ENCODE data around the gene SOX15. TPM values are rescaled to one million over a fixed set of nuclear protein-coding genes. Genes with fewer than 3 reads are reported as not detected.
A peak's percentile ranks its signal among the peaks of the same experiment; 100 is the strongest.
"Not testable (repeated sequence)": the region's sequence is repeated elsewhere in the genome, so short reads cannot be mapped to it uniquely, and the experiment has no call there.

SOX15 gene
- total RNA-seq, 3 donors from 2014 or later: 0.20 to 0.38 (median 0.24) TPM

DNA sequence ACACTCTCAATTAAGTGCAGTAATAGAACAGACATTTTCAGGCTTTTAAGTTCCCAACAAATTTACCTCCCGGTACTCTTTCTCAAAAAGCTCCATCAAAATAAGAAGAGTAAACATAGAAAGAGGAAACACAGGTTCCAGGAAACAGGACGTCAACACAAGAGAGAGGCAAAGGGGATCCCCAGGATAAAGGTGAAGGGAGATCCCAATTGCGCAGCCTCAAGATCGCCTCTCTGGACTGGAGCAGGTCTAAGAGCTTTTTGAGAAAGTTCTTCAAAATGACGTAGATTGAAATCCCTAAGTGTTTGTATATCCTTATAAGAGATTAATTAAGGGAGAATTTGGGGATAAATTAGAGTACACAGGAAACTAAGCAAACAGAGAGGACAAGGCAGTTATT, 28.7 kb upstream of the SOX15 start:
- H3K9me3 Mint-ChIP-seq: no peaks in the 10 kb centered on the region
- H3K4me1 Mint-ChIP-seq (ENCODE audit: low read depth): peaks cover 4% of the 10 kb centered on the region
- H3K4me3 Mint-ChIP-seq: no peak overlapping the region
- H3K36me3 Mint-ChIP-seq (ENCODE audit: insufficient read depth): no peaks in the 10 kb centered on the region
- DNase-seq: no peak
- H3K27me3 Mint-ChIP-seq (ENCODE audit: low read depth): no peaks in the 10 kb centered on the region
- no peak for ATAC-seq

DNA sequence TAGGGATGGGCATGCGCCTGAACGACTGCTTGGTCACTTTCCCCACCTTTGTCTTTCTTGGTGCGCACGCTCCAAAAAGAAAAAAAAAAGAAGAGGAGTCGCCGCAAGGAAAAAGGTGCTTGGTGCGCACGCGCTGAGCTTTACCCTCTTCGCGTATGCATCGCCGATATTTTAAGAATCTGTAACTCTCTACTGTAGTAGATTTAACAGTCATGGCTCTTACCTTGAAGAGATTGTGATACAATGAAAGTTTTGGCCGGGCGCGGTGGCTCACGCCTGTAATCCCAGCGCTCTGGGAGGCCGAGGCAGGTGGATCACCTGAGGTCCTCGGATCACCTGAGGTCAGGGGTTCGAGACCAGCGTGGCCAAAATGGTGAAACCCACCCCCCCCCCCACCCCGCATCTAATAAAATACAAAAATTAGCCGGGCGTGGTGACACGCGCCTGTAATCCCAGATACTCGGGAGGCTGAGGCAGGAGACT, 25.4 kb upstream of the SOX15 start:
- no peaks in the 10 kb centered on the region for H3K9me3 Mint-ChIP-seq
- H3K27me3 Mint-ChIP-seq (ENCODE audit: low read depth): no peaks in the 10 kb centered on the region
- no peak for ATAC-seq
- H3K36me3 Mint-ChIP-seq (ENCODE audit: insufficient read depth): peaks cover 11% of the 10 kb centered on the region
- peaks cover 30% of the 10 kb centered on the region for H3K4me1 Mint-ChIP-seq (ENCODE audit: low read depth)
- no peak for DNase-seq
- H3K4me3 Mint-ChIP-seq: peak overlapping the region; percentile 78

DNA sequence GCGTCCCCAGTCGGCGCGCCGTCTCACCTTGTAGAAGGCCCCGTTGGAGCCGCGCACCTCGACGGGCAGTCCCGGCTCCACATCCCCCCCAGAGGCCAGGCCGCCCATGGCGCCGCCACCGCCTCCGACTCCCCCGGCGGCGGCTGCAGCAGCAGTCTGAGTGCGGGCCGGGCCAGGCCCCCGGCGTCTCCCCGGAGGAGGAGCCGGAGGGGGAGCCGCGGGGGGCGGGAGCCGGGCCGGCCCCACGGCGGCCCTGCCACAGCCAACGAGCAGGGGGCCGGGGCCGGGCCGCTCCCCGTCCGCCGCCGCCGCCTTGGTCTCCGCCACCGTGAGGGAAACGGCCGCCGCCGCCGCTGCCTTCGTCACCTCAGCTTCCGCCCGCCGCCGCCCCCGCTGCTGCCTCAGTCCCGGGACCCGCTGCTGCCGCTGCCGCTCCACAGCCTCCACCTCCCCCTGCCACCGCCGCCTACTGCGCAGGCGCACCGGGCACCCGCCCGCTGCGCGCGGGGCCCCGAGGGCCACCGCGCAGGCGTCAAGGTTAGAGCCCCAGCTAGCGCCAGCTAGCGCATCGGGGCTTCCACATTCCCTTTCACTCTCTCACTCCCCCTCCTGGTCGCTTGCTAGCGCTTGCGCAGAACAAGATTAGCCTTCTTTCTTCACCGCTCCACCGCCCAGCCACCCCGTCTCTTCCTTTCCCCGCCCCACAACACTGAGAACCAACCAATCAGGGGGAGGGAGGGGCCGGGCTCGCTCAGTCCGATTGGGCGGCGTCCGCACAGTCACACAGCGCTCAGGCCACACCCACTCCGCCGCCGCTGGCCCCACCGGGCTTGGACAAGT, 24.8 kb upstream of the SOX15 start, which contains the start of gene FXR2:
FXR2 (minus strand) TSS at position 473 of the 840 bp plus-strand sequence; CDS start at position 108, 365 bp downstream.
- H3K27me3 Mint-ChIP-seq (ENCODE audit: low read depth): no peaks in the 10 kb centered on the region

DNA sequence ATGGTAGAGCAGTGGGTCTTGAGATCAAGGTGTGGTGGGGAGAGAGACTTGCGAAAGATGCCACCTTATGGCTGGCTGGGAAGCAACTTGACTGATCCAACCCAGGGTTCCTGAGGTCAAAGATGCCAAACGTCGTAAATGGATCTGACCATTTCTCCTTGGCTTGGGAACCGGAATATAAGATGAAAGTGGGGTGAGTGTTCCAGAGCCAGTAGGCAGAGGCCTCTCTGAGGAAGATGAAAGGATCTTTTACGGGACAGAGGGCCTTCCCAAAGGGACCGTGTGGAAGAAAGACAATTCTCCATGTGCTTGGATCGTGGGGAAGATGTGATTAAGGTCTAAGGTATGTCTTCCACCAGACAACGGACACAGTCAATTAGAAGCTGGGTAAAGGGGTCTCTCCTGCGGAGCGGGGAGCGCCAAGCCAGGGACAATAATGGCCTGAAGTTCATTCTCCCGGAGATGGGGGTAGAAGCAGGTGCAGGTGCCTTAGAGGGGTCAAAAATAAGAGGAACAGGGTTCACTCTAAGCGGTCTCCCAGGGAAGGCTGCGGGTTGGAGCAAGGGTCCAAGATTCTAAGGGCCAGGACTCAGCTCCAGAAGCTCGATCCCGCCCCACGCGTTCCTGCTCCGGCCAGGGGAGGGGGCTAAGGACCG, 24.0 kb upstream of the SOX15 start:
- ATAC-seq (no peak), DNase-seq (no peak)
- no peaks in the 10 kb centered on the region for H3K9me3 Mint-ChIP-seq
- H3K4me1 Mint-ChIP-seq (ENCODE audit: low read depth): peaks cover 34% of the 10 kb centered on the region
- H3K27me3 Mint-ChIP-seq (ENCODE audit: low read depth): no peaks in the 10 kb centered on the region
- H3K36me3 Mint-ChIP-seq (ENCODE audit: insufficient read depth): peaks cover 11% of the 10 kb centered on the region
- H3K4me3 Mint-ChIP-seq: peak overlapping the region; percentile 89

More for the DNA sequence above, 24.8 kb upstream of the SOX15 start, which contains the start of gene FXR2:
- DNase-seq: peak; percentile 96
- Mint-ChIP-seq H3K4me1 (ENCODE audit: low read depth) (peaks cover 31% of the 10 kb centered on the region), H3K9me3 (no peaks in the 10 kb centered on the region), H3K4me3 (peak within 1 kb of the TSS; percentile 89), H3K36me3 (ENCODE audit: insufficient read depth) (peaks cover 11% of the 10 kb centered on the region)
- ATAC-seq: peak; percentile 92 to 94

DNA sequence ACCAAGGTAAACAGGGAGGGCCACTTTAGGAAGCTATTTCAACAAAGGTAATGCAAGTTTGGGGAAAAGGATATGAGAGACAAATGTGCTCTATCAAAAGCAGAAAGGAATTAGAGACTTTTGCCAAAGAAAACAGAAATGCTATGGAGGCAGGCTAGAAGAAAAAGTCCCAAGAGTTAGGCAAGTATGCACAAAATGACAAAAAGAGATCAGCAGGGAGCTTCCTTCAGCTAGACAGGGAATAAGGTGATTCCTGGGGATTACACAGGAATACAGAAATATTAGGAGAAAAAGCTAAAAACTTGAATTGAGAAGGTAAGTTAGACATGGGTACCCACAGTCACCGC, 22.4 kb upstream of the SOX15 start:
- no peak for DNase-seq
- Mint-ChIP-seq H3K36me3 (ENCODE audit: insufficient read depth) (peaks cover 11% of the 10 kb centered on the region), H3K27me3 (ENCODE audit: low read depth) (no peaks in the 10 kb centered on the region), H3K4me1 (ENCODE audit: low read depth) (peaks cover 34% of the 10 kb centered on the region), H3K4me3 (peak overlapping the region; percentile 89), H3K9me3 (no peaks in the 10 kb centered on the region)
- no peak for ATAC-seq

DNA sequence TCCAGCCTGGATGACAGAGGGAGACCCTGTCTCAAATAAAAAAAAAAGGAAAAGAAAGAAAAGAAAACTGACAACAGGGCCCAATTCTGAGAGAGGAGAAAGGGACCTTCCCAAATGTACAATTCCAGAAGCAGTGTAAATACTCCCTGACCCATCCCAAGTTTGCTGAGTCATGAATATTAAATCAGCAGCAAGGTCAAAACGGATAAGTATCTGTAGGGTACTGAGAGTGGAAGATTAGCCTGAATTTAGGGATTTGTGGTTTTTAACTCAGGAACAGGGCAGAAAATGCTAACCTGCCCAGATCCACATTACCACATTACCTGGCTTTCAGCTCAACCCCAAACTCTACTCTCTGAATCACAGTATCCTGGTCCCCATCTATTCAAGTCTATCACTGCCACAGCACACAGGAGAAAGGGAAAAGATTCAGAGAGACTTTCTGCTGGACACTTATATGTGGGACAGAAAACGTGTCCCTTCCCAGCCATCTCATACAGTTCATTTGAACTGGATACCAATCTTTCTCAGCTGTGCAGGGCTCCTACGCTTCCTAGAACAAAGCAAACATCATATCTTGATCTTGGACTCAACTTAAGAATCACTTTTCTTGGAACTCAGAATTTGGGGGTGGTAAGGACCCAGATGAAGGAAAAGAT, 21.9 kb upstream of the SOX15 start:
- H3K36me3 Mint-ChIP-seq (ENCODE audit: insufficient read depth): peaks cover 11% of the 10 kb centered on the region
- no peaks in the 10 kb centered on the region for H3K9me3 Mint-ChIP-seq
- no peak for ATAC-seq

DNA sequence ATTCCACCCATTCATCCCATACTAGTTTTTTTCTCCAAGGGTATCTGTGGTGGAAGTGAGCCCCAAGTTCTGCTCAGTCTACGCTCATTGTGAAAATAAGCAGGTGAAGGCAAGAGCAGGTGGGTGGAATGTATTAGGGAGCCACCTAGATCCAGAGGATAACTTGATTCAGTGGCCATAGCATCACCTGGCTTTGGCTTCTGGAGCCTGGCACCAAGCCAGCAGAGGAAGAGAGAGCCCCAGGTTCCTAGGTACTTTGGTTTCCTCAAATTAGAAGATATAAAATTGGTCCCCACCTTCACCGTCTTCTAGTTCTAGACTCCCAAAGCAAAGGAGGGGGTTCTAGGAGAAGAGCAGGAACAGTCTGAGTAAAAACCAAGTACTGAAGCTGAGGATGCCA, 20.7 kb upstream of the SOX15 start:
- no peaks in the 10 kb centered on the region for H3K9me3 Mint-ChIP-seq
- peaks cover 15% of the 10 kb centered on the region for H3K36me3 Mint-ChIP-seq (ENCODE audit: insufficient read depth)
- H3K4me1 Mint-ChIP-seq (ENCODE audit: low read depth): peaks cover 34% of the 10 kb centered on the region
- no peak overlapping the region for H3K4me3 Mint-ChIP-seq
- ATAC-seq (no peak), DNase-seq (no peak)
- H3K27me3 Mint-ChIP-seq (ENCODE audit: low read depth): no peaks in the 10 kb centered on the region

More for the DNA sequence above, 21.9 kb upstream of the SOX15 start:
- H3K4me3 Mint-ChIP-seq: peak overlapping the region; percentile 89
- no peak for DNase-seq
- H3K27me3 Mint-ChIP-seq (ENCODE audit: low read depth): no peaks in the 10 kb centered on the region
- H3K4me1 Mint-ChIP-seq (ENCODE audit: low read depth): peaks cover 34% of the 10 kb centered on the region

DNA sequence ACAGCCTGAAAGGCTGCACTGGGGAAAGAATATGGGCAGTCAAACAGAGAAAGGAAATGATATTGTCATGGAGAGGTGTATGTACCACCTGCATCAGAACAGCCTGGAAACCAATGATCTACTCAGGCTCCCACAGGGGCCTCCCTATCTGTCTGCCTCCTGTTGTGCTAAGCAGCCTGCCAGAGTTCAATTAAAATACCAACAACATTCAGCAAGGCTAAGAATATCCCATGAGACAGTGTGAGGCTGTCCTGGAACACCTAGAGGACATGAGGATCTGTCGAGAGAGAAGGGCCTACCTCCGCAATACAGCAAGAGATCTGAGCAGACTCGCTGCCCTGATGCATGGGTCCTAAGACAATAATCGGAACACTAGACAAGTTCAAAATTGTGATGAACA, 16.4 kb upstream of the SOX15 start:
- Mint-ChIP-seq H3K27me3 (ENCODE audit: low read depth) (no peaks in the 10 kb centered on the region), H3K36me3 (ENCODE audit: insufficient read depth) (peaks cover 23% of the 10 kb centered on the region), H3K4me1 (ENCODE audit: low read depth) (peaks cover 9% of the 10 kb centered on the region), H3K4me3 (no peak overlapping the region), H3K9me3 (no peaks in the 10 kb centered on the region)
- ATAC-seq: no peak
- DNase-seq: no peak

DNA sequence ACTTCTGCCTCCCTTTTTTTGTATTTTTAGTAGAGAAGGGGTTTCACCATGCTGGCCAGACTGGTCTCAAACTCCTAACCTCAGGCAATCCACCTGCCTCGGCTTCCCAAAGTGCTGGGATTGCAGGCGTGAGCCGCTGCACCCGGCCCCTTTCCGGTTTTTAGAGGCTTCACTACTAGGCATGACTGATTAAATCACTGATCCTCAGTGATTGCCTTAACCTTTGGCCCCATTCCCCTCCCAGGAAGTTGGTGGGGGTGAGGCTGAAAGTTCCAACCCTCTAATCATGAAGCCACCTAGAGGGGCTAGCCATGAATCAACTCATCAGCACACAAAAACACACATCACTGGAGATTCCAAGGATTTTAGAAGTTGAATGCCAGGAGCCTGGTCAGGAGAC, 7.7 kb upstream of the SOX15 start:
- not testable (repeated sequence) for H3K27me3 Mint-ChIP-seq (ENCODE audit: low read depth); DNase-seq; H3K4me1 Mint-ChIP-seq (ENCODE audit: low read depth); ATAC-seq; H3K4me3 Mint-ChIP-seq; H3K9me3 Mint-ChIP-seq
- peaks cover 49% of the 10 kb centered on the region for H3K36me3 Mint-ChIP-seq (ENCODE audit: insufficient read depth)

DNA sequence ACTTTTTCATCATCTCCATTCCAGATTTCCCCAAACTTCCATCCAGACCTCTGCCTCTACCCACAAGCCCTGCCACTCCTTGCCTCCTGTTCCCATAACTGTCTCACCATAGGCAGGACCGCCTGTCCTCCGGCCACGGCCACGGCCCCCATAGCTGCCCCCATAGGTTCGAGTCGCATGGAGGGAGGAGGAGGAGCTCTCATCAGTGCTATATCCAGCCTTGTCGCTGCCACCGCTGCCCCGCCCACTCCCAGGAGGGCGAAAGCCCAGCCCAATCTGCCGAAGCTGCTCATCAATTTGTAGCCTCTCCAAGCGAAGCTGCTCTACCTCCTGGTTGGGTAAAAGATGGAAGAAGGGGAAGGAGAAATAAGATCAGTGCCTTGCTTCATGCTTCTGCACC, 3.4 kb upstream of the SOX15 start:
- Mint-ChIP-seq H3K4me1 (ENCODE audit: low read depth) (no peaks in the 10 kb centered on the region), H3K9me3 (no peaks in the 10 kb centered on the region), H3K36me3 (ENCODE audit: insufficient read depth) (peaks cover 47% of the 10 kb centered on the region), H3K27me3 (ENCODE audit: low read depth) (no peaks in the 10 kb centered on the region), H3K4me3 (no peak overlapping the region)
- ATAC-seq: no peak
- no peak for DNase-seq

DNA sequence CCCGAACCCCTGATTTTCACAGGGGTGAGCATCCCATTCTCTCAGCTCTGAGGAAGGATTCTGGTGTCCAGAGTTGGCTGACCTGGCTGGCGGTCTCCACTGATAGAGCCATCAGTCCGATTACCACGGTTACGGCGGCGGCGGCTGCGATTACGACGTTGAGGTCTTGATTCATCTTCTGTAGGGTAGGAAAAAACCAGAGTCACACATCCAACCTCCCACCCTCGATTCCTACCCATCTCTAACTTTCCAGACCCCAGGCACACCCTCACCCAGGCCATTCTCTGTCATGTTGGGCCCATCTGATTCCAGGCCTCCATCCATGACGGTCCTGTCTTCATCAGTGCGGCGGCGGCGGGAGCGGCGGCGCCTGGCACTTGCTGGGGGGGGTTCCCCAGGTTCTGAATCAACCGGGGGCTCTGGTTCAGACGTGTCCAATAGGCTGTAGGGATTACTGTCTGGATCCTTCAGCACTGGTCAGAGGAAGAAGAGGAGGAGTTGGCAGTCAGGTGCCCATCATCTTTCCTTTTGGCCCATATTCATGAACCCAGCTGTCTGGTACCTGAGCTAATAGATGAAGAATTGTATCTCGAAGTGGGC, 2.6 kb upstream of the SOX15 start:
- no peaks in the 10 kb centered on the region for H3K4me1 Mint-ChIP-seq (ENCODE audit: low read depth)
- DNase-seq: no peak
- H3K9me3 Mint-ChIP-seq: no peaks in the 10 kb centered on the region
- H3K4me3 Mint-ChIP-seq: no peak overlapping the region
- H3K36me3 Mint-ChIP-seq (ENCODE audit: insufficient read depth): peaks cover 50% of the 10 kb centered on the region
- no peaks in the 10 kb centered on the region for H3K27me3 Mint-ChIP-seq (ENCODE audit: low read depth)
- no peak for ATAC-seq

DNA sequence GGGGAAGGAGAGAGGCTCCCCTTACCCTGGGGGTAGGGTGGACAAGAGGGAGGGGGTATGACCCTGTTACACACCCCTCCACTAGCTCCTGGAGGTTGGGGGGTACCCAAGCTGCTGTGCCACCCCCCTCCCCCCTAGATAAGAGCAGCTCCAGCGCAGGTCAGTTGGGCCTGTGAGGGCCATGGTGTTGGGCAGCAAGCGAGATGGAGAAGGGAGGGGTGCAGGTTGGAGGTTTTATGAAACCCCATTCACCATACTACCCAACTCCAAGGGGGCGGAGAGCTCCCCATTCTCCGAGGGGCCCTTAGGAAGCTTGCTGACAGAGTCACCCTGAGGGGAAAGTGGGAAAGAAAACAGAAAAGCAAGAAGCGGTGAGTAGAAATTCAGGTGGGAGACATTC, 1.7 kb upstream of the SOX15 start:
- Mint-ChIP-seq H3K4me1 (ENCODE audit: low read depth) (no peaks in the 10 kb centered on the region), H3K27me3 (ENCODE audit: low read depth) (no peaks in the 10 kb centered on the region), H3K9me3 (no peaks in the 10 kb centered on the region), H3K36me3 (ENCODE audit: insufficient read depth) (peaks cover 52% of the 10 kb centered on the region), H3K4me3 (no peak overlapping the region)
- ATAC-seq (no peak), DNase-seq (no peak)

DNA sequence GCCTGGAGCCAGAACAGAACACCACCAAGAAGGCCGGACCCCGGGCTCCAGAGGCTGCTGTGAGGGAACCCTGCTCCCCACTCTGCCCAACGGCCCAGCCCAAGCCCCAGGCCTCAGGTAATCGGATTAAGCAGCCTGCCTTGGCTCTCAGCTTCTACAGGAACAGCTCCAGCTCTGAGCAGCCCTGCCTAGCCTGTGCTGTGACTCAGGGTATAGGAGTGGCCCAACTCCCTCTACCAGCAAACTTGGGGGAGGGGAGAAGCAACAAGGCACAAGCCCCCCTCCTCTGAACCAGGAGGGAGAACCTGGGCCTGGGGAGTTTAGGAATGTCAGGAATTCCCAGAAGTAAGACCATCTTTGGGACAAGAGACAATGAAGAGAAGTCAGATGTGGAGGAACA, 849 bp upstream of the SOX15 start:
- no peak for DNase-seq
- Mint-ChIP-seq H3K27me3 (ENCODE audit: low read depth) (no peaks in the 10 kb centered on the region), H3K4me3 (no peak overlapping the region), H3K4me1 (ENCODE audit: low read depth) (peaks cover 1% of the 10 kb centered on the region), H3K9me3 (no peaks in the 10 kb centered on the region), H3K36me3 (ENCODE audit: insufficient read depth) (peaks cover 47% of the 10 kb centered on the region)
- ATAC-seq: no peak

DNA sequence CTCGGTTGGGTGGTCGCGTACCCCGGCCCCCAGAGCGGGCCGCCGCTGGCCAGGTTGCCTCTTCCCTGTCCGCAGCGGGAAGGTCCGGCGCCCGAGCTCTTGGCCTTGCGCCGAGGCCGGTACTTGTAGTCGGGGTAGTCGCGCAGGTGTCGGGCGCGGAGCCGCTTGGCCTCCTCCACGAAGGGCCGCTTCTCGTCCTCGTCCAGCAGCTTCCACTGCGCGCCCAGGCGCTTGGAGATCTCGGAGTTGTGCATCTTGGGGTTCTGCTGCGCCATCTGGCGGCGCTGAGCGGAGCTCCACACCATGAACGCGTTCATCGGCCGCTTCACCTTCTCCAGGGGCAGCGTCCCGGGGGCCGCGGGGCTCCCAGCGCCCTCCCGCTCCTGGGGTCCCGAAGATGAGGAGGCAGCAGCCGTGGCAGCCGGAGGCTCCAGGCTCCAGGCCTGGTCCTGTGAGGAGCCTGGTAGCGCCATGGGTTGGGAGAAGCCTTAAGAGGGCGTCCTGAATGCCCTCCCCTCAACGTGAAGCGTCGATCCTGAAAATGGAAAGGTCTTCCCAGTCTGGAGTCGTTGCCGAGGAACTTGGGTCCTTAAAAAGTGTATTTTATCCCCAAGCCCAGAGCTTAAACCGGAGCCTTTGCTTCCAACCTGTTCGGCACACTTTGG, 558 bp downstream of the SOX15 start:
- Mint-ChIP-seq H3K4me3 (no peak overlapping the region), H3K9me3 (no peaks in the 10 kb centered on the region), H3K36me3 (ENCODE audit: insufficient read depth) (peaks cover 41% of the 10 kb centered on the region), H3K27me3 (ENCODE audit: low read depth) (no peaks in the 10 kb centered on the region), H3K4me1 (ENCODE audit: low read depth) (peaks cover 11% of the 10 kb centered on the region)
- DNase-seq (peak; percentile 66), ATAC-seq (peak; percentile 83 to 86)

Data from activated T-cell treated with anti-CD3 and anti-CD28 coated beads, Interleukin-2, amount 50 U/mL, for 4 hours (primary cell).